Left renal cortex interstitium (tissue), 4 donors: Measurements from ENCODE around the gene ZBTB32. TPM values are rescaled to one million over a fixed set of nuclear protein-coding genes. Genes with fewer than 3 reads are reported as not detected.
A peak's percentile ranks its signal among the peaks of the same experiment; 100 is the strongest.

Experiments
- DNase-seq, 4 donors: peaks; one replicate each; pipeline ENCODE4 v3.0.0-alpha.2; 2013; ENCODE audit warnings: low read depth in 4 of 4, low spot score in 2 of 4, missing footprints in 1 of 4
- polyA plus RNA-seq, 4 donors: library from polyadenylated mRNA; unstranded; fragments of 120-200 nt; gene quantifications; one replicate each; pipeline ENCODE4 v1.2.1, GENCODE V29; 2013; ENCODE audit not compliant: insufficient read length in 4 of 4

The ZBTB32 gene
- polyA plus RNA-seq, 4 donors: 0.17 to 0.91 (median 0.44) TPM

DNA sequence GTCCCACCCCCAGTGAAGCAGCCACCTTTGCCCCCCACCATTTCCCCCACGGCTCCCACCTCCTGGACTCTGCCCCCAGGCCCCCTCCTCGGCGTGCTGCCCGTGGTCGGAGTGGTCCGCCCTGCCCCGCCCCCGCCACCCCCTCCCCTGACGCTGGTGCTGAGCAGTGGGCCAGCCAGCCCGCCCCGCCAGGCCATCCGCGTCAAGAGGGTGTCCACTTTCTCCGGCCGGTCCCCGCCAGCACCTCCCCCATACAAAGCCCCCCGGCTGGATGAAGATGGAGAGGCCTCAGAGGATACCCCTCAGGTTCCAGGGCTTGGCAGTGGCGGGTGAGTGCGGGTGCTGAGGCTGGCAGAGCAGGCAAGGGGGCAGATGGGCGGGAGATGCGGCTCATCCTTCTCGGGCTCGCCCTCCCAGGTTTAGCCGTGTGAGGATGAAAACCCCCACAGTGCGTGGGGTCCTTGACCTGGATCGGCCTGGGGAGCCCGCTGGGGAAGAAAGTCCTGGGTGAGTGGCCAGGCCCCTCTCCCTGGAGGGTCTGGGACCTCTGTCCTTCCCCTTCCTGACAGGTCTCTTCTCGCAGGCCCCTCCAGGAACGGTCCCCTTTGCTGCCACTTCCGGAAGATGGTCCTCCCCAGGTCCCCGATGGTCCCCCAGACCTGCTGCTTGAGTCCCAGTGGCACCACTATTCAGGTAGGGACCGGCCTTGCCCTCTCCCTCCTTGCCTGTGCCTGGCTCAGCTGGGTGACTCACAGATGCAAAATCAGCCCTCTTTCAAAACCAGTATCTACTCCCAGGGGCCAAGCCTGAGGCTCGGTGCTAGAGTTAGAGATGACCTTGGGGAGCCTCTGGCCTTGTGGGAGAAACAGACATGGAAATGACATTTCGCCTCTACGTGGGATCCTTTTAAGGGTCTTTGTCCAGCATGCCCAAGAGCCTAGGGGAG lies 29.1 kb downstream of the ZBTB32 start:
- no peak for DNase-seq

DNA sequence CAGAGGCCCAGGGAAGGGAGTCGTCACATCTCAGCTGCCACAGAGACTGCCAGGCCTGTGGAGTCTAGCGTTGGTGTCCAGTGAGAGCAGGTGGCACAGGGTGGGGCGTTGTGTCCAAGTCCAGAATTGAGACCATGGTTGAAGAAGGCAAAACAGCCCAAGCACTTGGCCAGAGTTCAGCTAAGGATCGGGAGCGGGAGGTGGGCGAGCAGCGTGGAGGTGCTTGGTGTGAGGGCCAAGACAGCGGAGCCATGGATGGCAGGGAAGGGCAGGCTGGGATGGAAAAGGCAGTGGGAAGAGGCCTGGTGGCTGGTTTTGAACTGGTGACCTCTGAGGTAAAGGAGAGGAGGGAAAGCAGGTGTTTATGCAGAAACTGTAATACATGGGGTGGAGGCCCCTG lies 29.9 kb downstream of the ZBTB32 start:
- DNase-seq: no peak

DNA sequence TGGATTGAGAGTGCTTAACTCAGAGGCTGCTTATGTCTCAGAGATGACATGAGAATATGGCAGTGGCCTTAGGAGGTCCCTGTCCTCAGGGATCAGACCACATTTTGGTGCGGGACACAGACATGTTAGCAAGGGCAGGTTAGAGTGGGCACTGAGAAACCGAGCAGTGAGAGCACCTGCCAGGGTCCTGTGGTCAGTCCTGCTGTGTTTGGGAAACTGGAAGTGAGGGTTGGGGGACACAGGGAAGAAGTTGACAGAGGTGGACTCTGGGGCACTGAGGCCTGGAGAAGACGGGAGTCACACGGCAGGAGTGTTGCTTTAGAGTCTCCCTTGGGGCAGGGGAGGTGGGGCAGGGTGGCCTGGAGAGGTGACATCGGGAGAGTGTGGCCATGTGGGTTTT lies 30.5 kb downstream of the ZBTB32 start:
- no peak for DNase-seq

DNA sequence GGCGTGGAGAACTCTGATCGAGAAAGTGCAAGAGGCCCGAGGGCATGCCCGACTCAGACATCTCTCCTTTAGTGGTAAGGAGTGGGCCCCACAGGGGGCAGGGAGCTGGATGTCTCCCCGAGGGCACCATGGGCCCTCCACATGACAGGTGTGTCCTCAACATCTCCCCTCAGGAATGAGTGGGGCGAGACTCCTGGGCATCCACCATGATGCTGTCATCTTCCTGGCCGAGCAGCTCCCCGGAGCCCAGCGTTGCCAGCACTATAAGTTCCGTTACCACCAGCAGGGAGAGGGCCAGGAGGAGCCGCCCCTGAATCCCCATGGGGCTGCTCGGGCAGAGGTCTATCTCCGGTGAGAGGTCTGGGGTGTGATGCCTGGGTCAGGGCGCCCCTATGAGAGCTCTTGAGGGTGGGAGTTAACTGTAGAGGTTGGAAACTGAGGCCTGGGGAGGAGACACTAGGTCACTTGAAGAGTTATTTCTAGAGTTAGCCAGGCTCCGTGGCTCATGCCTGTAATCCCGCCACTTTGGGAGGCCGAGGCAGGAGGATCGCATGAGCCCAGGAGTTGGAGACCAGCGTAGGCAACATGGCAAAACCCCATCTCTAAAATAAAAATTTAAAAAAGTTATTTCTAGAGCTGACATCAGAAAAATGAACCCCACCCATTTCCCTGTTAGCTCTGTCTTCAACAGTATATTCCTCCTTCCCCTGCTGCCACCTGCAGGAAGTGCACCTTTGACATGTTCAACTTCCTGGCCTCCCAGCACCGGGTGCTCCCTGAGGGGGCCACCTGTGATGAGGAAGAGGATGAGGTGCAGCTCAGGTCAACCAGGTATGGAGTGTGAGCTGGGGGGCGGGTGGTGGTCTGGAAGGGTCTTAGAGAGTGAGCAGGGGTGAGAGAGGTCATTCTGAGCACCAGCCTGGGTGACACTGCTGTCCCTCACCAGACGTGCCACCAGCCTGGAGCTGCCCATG lies 32.8 kb downstream of the ZBTB32 start:
- DNase-seq: no peak

DNA sequence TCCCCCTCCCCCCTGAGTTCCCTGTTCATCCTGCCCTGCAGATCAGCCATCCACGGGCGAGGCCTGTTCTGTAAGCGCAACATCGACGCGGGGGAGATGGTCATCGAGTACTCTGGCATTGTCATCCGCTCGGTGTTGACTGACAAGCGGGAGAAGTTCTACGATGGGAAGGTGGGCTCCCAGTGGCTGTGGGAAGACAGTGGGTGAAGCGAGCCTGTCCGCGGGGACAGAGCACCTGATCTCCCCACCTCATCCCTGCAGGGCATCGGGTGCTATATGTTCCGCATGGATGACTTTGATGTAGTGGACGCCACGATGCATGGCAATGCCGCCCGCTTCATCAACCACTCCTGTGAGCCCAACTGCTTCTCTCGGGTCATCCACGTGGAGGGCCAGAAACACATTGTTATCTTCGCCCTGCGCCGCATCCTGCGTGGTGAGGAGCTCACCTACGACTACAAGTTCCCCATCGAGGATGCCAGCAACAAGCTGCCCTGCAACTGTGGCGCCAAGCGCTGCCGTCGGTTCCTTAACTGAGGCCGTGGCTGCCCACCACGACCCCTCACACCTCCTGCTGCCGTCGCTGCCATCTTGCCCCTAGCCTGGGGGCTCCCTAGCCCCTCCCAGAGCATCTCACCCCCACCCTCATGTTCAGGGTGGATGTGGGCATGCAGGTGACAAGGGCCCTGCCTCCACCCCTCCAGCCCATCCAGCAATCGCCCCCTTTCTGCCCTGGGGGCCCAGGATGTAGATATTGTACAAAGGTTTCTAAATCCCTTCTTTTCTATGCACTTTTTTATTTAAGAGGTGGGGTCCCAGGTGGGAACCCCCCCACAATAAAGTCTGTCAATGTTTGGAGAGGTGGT lies 33.9 kb downstream of the ZBTB32 start:
- DNase-seq: no peak

DNA sequence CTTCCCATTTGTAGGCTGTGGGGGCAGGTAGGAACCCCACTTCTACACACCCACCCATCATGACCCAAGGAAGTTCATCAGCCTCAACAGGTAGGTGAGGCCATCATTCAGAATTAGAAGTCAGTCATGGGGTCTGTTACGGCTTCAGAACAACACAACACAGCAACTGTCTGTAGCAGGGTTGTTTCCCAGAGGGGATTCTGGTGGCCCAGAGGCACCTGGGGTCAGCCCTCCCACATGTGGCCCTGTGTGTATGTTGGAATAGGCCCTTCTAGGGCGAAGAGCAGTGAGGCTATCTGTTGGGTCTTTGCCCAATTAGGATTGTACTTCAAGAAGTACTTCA lies 34.5 kb downstream of the ZBTB32 start:
- DNase-seq: no peak

DNA sequence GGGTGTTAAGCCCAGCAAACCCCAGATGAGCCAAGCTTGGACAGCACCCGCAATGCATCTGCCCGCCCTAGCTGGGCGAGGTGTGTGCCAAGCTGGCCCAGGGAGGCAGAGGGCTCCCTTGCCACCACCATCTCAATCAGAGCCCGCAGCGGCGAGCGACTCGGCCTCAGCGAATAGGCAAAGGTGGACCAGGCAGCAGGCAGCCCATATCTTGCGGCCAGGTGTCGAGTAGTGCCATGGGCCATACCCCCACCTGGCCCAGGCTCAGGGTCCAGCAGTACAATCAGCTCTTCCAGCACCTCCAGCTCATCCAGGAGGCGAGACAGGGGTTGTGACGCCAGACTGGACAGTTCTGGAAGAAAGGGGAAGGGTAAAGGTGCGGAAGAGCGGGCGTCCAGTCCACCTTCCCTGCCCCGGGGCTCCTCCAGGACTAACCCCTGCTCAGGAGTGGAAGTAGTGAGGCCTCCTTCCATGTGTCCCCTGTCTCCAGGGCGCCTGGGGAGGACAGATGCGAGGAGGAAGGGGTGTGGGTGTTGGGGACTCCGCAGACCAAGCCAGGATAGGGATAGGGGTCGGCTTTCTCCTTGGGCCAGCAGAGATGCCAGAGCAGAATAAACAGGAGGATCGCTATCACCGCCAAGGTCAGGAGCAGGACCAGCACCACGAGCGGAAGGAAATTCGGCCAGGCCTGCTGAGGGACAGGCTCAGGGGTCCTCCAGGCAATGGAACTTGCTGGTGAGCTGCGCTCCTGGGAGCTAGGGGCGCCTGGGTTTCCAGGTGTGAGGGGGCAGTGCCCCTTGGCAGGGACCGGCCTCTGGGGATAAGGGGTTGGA lies 35.1 kb downstream of the ZBTB32 start:
- DNase-seq: no peak

DNA sequence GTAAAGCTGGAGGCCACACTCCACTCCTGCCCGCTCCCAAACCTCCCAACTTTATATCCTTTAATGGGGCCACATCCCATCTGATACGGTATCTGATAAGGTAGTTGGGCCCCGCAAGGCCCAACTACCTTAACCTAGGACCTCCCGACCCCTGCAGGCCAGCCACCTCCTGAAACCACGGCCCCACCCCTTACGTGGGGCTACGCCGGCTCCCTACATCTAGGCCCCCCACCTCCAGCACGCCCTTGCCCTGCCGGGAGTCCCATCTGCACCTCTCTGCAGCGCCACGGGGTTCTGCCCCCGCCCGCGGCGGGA lies 35.7 kb downstream of the ZBTB32 start:
- no peak for DNase-seq

DNA sequence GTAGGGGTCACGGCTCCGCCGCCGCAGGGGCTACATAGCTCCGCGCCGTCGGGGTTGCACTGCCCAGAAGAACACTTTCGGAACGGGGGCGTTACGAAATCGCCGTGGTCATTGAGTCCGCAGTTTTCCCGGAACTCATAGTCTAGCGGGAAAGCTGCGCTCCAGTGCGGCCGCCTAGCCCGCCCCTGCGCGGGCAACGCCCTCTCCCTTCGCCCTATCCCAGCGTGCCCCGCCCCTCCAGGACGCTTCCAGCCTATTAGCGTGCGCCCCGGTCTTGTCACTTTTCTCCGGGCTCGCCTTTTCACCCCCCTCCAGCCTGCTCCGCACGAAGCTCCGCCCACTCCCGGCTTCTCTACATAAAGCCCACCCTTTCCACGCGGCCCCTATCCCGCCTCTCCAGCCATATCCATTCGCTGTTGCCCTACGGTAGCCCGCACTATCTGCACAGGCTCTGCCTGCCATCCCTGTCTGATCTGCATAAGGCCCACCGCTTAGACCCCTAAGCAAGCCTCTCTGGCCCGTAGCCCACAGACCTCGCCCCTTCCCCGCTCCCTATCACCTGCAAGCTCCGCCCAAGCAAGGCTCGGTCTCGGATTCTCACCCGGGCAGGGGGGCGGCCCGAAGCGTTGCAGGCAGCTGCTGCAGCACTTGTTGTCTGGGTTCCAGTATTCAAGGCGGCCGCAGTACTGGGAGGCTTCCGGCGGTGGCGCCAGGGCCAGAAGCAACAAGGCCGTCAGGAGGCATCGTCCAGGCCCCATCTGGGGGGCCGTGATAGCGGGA lies 36.3 kb downstream of the ZBTB32 start:
- peak in 3 of 4 donors; percentile 91 to 96 (median 91) for DNase-seq

DNA sequence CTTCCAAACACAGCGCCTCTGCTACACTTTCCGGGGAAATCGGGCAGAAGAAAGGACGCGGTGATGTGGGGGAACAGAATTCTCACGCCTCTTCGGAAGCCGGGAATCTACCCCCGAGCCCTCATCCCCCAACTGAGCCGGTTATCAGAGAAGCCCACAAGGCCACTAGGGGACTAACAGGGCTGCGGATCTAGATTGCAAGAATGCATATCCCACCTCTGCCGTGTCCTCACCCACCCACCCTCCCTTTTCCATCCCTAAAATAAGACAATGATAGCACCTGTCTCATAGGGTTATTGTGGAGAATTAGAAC lies 36.8 kb downstream of the ZBTB32 start:
- no peak for DNase-seq

DNA sequence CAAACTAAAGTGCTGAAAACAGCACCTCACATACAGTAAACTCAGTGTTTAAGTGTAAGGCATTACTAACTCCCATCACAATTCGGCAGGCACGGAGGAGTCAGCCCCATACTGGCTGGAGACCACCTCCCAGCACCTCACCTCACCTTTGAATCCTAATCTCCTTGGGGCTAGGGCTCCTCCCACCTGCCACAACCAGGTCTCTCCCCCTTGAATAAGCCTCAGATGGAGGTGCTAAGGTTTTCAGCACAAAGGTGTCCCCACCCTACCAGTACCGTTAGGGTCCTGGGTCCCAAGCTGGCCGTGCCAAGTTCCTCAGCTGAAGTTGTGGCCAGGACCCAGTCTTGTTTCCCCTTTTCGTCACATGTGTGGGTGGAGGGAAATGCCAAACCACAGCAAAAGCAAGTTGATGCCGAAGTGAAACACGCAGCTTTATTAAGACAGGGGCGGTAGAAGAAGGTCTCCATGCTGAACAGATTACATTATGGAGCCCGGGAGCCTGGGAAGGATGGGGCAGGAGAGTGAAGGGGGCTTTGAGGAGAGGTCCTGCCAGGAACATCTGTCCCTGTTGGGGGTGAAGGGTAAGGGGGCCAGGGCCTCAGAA lies 37.9 kb downstream of the ZBTB32 start, which contains the start of gene IGFLR1:
Gene IGFLR1 (minus strand): TSS at position 332 of the 604 bp plus-strand sequence. CDS start 1,272 bp downstream, outside the sequence.
- no peak for DNase-seq

DNA sequence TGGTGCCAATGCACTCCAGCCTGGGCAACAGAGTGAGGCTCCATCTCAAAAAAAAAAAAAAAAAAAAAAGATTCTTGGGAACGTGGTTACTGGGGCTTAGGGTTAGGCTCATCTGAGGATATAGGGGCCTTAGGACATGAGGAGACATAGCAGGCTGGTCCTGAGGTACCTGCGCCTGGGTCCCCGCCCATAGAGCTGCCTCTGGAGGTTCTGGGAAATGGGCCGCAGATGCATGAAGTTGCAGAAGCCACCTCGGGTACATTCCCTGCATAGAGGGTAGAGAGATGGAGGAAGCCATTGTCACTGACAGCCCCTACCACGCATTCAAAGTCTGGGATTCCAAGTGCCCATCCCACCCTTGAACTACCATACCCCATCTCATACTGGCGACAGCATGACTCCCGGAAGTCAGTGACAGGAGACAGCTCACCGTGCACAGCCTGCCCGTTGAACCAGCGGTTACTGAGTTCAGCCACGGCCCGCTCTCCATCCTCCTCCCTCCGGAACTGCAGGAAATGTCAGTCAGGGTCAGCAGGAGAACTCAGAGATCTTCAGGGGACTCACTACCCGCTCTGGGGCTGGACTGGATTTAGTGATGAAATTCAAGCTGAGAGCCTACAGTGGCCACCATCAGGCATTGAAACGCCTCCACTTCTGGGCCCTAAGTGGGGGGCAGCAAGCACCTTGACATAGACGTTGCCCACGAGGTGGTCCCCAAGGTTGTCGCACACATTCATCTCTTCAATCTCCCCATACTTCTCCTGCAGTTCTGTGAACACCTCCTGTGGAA lies 39.5 kb downstream of the ZBTB32 start:
- DNase-seq: no peak

DNA sequence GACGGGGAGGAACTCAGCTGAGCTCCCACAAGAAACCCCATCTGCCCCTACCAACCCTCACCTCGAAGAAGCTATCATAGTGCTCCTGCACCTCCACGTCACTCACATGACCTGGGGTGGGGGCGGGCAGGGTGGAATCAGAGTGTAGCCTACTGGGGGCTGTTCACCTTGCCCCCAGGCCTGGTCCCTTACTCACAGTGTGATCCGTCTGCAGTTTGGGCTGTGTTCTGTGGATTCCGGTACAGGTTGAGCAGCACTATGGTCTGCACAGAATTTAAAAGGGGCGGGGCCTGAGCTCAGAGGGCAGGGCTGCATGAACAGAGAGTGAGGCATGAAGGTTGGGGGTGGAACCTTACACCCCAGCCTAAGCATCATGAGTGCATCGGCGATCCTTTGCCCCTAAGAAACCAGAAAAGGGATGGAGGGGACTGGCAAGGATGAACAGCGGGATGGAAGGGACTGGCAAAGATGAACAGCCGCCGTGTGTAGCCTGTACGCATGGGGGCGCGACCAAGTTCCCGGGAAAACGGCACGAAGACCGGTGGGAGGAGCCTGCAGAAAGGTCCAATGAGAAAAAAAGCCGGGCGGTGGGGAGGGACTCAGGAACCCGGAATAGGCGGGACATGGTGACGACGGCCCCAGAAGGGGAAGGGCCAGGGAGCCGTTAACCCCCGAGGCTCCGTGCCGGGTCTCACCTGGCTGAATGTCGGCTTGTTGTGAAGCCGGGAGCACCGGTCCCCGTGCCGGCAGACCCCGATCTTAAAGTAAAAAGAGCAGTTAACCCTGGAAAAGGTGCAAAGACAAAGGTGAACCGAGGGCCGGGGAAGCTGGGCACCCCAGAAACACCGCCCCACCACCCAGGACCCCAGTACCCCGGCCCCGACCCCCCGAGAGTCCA lies 40.3 kb downstream of the ZBTB32 start:
- peak in 3 of 4 donors; percentile 86 to 94 (median 92) for DNase-seq

DNA sequence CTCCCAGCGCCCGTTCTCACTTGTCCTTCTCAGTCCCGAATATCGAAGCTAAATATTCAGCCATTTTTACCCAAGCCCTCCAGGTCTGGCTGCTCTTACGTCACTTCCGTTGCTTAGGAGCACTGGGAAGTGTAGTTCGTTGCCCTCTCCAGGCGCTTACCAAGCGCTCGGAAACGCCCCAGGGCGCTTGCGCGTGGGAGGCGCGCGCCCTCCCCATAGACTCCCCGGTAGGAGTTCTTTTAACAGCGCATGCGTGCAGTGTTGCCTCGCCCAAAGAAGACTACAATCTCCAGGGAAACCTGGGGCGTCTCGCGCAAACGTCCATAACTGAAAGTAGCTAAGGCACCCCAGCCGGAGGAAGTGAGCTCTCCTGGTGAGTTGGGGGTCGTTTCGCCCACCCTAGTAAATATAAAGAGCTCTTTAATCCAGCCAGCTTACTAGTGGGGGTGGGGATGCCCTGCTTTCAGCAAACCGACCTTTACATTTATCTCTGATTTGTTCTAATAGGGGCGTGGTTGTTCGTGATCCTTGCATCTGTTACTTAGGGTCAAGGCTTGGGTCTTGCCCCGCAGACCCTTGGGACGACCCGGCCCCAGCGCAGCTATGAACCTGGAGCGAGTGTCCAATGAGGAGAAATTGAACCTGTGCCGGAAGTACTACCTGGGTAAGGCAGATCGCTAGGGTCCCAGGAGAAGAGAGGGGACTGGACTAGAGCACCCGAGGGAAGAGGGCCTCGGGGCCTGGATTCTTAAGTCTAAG lies 41.1 kb downstream of the ZBTB32 start, which contains the start of the genes PSENEN and U2AF1L4:
Gene PSENEN (plus strand): TSS at position 324 of the 759 bp plus-strand sequence. CDS start 280 bp downstream, at position 604.
Gene U2AF1L4 (minus strand): TSS at position 91 of the 759 bp plus-strand sequence. CDS start 27 bp downstream, at position 64.
- DNase-seq: peak; percentile 92 to 100 (median 98)

DNA sequence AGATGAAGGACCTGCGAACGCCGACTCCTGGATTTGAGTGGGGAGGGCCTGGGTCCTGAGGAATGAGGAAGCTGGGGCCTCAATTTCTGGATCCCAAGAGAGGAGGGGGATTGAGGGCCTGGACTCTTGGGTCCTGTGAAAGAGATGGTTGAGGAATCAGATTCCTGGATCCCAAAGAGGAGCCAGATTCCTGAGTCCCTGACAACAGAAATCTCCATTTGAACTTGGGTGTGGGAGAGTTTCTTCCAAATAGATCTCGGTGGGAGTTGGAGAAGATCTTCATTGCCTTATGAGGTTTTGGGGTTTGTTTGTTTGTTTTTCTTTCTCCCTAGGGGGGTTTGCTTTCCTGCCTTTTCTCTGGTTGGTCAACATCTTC lies 41.7 kb downstream of the ZBTB32 start:
- DNase-seq: no peak

DNA sequence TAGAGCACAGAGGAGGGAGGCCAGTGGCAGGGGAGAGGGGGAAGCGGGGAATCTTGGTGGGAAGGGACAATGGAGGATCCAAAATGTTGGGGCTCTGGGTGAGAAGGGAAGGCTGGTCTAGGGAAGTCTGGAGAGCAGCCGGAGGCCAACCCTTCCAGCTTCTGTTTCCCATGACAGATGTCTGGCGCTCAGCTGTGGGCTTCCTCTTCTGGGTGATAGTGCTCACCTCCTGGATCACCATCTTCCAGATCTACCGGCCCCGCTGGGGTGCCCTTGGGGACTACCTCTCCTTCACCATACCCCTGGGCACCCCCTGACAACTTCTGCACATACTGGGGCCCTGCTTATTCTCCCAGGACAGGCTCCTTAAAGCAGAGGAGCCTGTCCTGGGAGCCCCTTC lies 42.2 kb downstream of the ZBTB32 start:
- no peak for DNase-seq
